Spleen (tissue), 11 donors: ENCODE measurements around the gene ABCD2. TPM values are rescaled to one million over a fixed set of nuclear protein-coding genes. Genes with fewer than 3 reads are reported as not detected.
"Not testable (repeated sequence)": the region's sequence is repeated elsewhere in the genome, so short reads cannot be mapped to it uniquely, and the experiment has no call there.

Source experiments
- DNase-seq: peaks from one replicate; pipeline ENCODE4 v3.0.0-alpha.2; 2020
- H3K27ac ChIP-seq, 8 donors: fragments of 200-600 bp; sonication (generic) in 7 of 8; 1 replicate in 4 of 8; 2 replicates in 4 of 8; pipeline versions ENCODE4 v1.5.0 to v1.8.0; 2016 to 2021; ENCODE audit warnings: inconsistent platforms in 4 of 8, mild to moderate bottlenecking in 4 of 8, moderate library complexity in 1 of 8
- H3K27me3 ChIP-seq, 7 donors: fragments of 200-600 bp; sonication (generic) in 6 of 7; replicated peaks in 1 of 7; 1 replicate in 4 of 7; 2 replicates in 3 of 7; pipeline versions ENCODE4 v1.5.0 to v1.8.0; 2016 to 2021; ENCODE audit warnings: inconsistent platforms in 3 of 7, mild to moderate bottlenecking in 1 of 7
- H3K36me3 ChIP-seq, 6 donors: fragments of 200-600 bp; sonication (generic) in 5 of 6; 1 replicate in 4 of 6; 2 replicates in 2 of 6; pipeline versions ENCODE4 v1.5.0 to v1.8.0; 2016 to 2021; ENCODE audit warnings: inconsistent platforms in 2 of 6
- H3K4me1 ChIP-seq, 6 donors: fragments of 200-600 bp; sonication (generic) in 5 of 6; 1 replicate in 3 of 6; 2 replicates in 3 of 6; pipeline versions ENCODE4 v1.5.0 to v1.8.0; 2016 to 2021; ENCODE audit warnings: inconsistent platforms in 3 of 6
- H3K4me3 ChIP-seq, 8 donors: fragments of 200-600 bp; sonication (generic) in 7 of 8; 1 replicate in 4 of 8; 2 replicates in 4 of 8; pipeline versions ENCODE4 v1.5.0 to v1.8.0; 2016 to 2021; ENCODE audit warnings: inconsistent platforms in 4 of 8, mild to moderate bottlenecking in 4 of 8, moderate library complexity in 2 of 8
- H3K9me3 ChIP-seq, 8 donors: fragments of 200-600 bp; sonication (generic) in 7 of 8; 1 replicate in 4 of 8; 2 replicates in 4 of 8; pipeline versions ENCODE4 v1.5.0 to v1.8.0; 2016 to 2021; ENCODE audit warnings: inconsistent platforms in 4 of 8
- CTCF ChIP-seq, 11 experiments: fragments of 200-600 bp in 7 of 11; fragments of 450-650 bp in 4 of 11; sonication (generic) in 4 of 11; IDR thresholded peaks in 8 of 11; conservative IDR thresholded peaks in 3 of 11; 1 replicate in 7 of 11; 2 replicates in 4 of 11; pipeline versions ENCODE4 v1.4.0 to v1.8.0; 2016 to 2021; ENCODE audit warnings: antibody characterized with exemption in 11 of 11, inconsistent platforms in 4 of 11, mild to moderate bottlenecking in 1 of 11
- POLR2A ChIP-seq, 3 donors: fragments of 450-650 bp; IDR thresholded peaks; one replicate each; pipeline ENCODE4 v1.5.1; 2017; ENCODE audit warnings: antibody characterized with exemption in 3 of 3, mild to moderate bottlenecking in 1 of 3
- POLR2AphosphoS5 ChIP-seq, 3 donors: sonication (generic); formaldehyde crosslinking; IDR thresholded peaks; one replicate each; pipeline ENCODE4 v1.5.1; 2017; ENCODE audit warnings: antibody characterized with exemption in 3 of 3
- WGBS, 5 donors: extraction: QIAGEN DNeasy Blood & Tissue Kit in 3 of 5; methylation state at CpG; one replicate each; pipeline versions ENCODE4 v1.1.5 to v1.1.7; 2013 to 2018; 5-methylcytosine and 5-hydroxymethylcytosine counted together
- intact Hi-C: fragments of 100-400 bp; cut with DNase I; formaldehyde crosslinking; loops from one replicate; pipeline ENCODE4 v1.15.0; 2023; ENCODE audit warnings: low total_unique reads
- polyA plus RNA-seq, 3 donors: library from polyadenylated mRNA; stranded (reverse); fragments of 200-250 nt; gene quantifications; one replicate each; pipeline ENCODE4 v1.2.1, GENCODE V29; 2013
- total RNA-seq, 7 donors: library from RNA; depleted of rRNA in 3 of 7; stranded (reverse); fragments of >200 nt in 3 of 7; fragmentation: NEBNext Ultra II Directional in 4 of 7; extraction: Animal tissue kit (Norgen Biotek cat#: 25700) in 4 of 7; gene quantifications; one replicate each; pipeline versions ENCODE4 v1.1.0 to v1.2.1, GENCODE V29; 2016 to 2021
- donor health status: healthy with polysubstance abuse.
- donor health status: DM: no; HTN: no; CAD: no; lungs with moderate emphysema.
- donor health status: DM: no; HTN: no; CAD: no.
- donor health status: Bipolar disorder and iron deficiency.
- donor health status: healthy.
- donor health status: DM: no; HTN: no; CAD: no.
- donor health status: DM: yes; HTN: yes; CAD: no.

Gene ABCD2
- total and polyA plus RNA-seq, 10 donors: 0.38 to 3.4 (median 2.0) TPM

- Histone ChIP-seq H3K27ac (no peak overlapping the region), H3K4me3 (no peak overlapping the region), H3K27me3 (no peaks in the 10 kb centered on the region), H3K4me1 (no peaks in the 10 kb centered on the region), H3K36me3 (no peaks in the 10 kb centered on the region), H3K9me3 (peaks cover 0 to 9% (median 0%) of the 10 kb centered on the region in 8 donors)
- intact Hi-C loops: no loop called here
- WGBS, 5 donors: 84 to 92% (median 89%) methylated on average over 4 of the region's 4 CpGs
- TF ChIP-seq POLR2AphosphoS5 (IDR thresholded peaks at IDR 0.05) (no peak), POLR2A (IDR thresholded peaks at IDR 0.05) (no peak), CTCF (IDR thresholded peaks at IDR 0.05 in 8 of 11, conservative IDR thresholded peaks at IDR 0.05 in 3 of 11) (no peak)
- no peak for DNase-seq
Observed at GRCh38 chr12:39532448-39532847, 87.2 kb downstream of the ABCD2 start.

- H3K27ac ChIP-seq: no peak overlapping the region
- H3K9me3 ChIP-seq: peaks cover 0 to 32% (median 15%) of the 10 kb centered on the region in 8 donors
- 76 to 93% (median 87%) methylated on average over 2 of the region's 2 CpGs for WGBS, 5 donors
- no peaks in the 10 kb centered on the region for H3K4me1 ChIP-seq
- no peak overlapping the region for H3K4me3 ChIP-seq
- no peaks in the 10 kb centered on the region for H3K27me3 ChIP-seq
- intact Hi-C loops: no loop called here
- H3K36me3 ChIP-seq: no peaks in the 10 kb centered on the region
- no peak for DNase-seq
- TF ChIP-seq CTCF (IDR thresholded peaks at IDR 0.05 in 8 of 11, conservative IDR thresholded peaks at IDR 0.05 in 3 of 11) (no peak), POLR2AphosphoS5 (IDR thresholded peaks at IDR 0.05) (no peak), POLR2A (IDR thresholded peaks at IDR 0.05) (no peak)
Observed at GRCh38 chr12:39526974-39527373, 92.6 kb downstream of the ABCD2 start.

- H3K36me3 ChIP-seq, H3K27me3 ChIP-seq, H3K27ac ChIP-seq, intact Hi-C loops, H3K4me1 ChIP-seq, DNase-seq, H3K4me3 ChIP-seq: not testable (repeated sequence)
- peaks cover 0 to 30% (median 25%) of the 10 kb centered on the region in 8 donors for H3K9me3 ChIP-seq
Observed at GRCh38 chr12:39522167-39522566, 97.4 kb downstream of the ABCD2 start.

GRCh38 chr12:39510001-39510400, 109.6 kb downstream of the ABCD2 start:
- DNase-seq: no peak
- WGBS, 5 donors: 86 to 100% (median 97%) methylated on average over 1 of the region's 1 CpG; no CpG with 5 or more reads in 1 of the 5 donors
- intact Hi-C loops: no loop called here
- H3K36me3 ChIP-seq: no peaks in the 10 kb centered on the region
- H3K4me1 ChIP-seq: no peaks in the 10 kb centered on the region
- no peak overlapping the region for H3K27ac ChIP-seq
- no peak overlapping the region for H3K4me3 ChIP-seq
- no peak for TF ChIP-seq CTCF (IDR thresholded peaks at IDR 0.05 in 8 of 11, conservative IDR thresholded peaks at IDR 0.05 in 3 of 11)
- no peak for TF ChIP-seq POLR2AphosphoS5 (IDR thresholded peaks at IDR 0.05)
- no peak for TF ChIP-seq POLR2A (IDR thresholded peaks at IDR 0.05)
- H3K9me3 ChIP-seq: peaks cover 0 to 31% (median 22%) of the 10 kb centered on the region in 8 donors
- H3K27me3 ChIP-seq: no peaks in the 10 kb centered on the region

GRCh38 chr12:39505554-39505953, 114.0 kb downstream of the ABCD2 start:
- H3K27me3 ChIP-seq: no peaks in the 10 kb centered on the region
- intact Hi-C loops: no loop called here
- TF ChIP-seq CTCF (IDR thresholded peaks at IDR 0.05 in 8 of 11, conservative IDR thresholded peaks at IDR 0.05 in 3 of 11): no peak
- no peak for TF ChIP-seq POLR2A (IDR thresholded peaks at IDR 0.05)
- TF ChIP-seq POLR2AphosphoS5 (IDR thresholded peaks at IDR 0.05): no peak

More at GRCh38 chr12:39505554-39505953, 114.0 kb downstream of the ABCD2 start:
- H3K36me3 ChIP-seq: no peaks in the 10 kb centered on the region
- no peak overlapping the region for H3K27ac ChIP-seq
- no peak for DNase-seq
- no peaks in the 10 kb centered on the region for H3K4me1 ChIP-seq
- no peak overlapping the region for H3K4me3 ChIP-seq
- H3K9me3 ChIP-seq: peaks cover 0 to 11% (median 2%) of the 10 kb centered on the region in 8 donors
